Stomach (tissue), 4 donors: Measurements from ENCODE around the gene CCDC192.

Experiments
- EP300 ChIP-seq: sonication (generic); formaldehyde crosslinking; IDR thresholded peaks from one replicate; pipeline ENCODE4 v1.6.1; 2017; ENCODE audit warnings: antibody characterized with exemption
- POLR2A ChIP-seq, 4 donors: fragments of 450-650 bp; IDR thresholded peaks; one replicate each; pipeline ENCODE4 v1.6.1; 2016; ENCODE audit warnings: antibody characterized with exemption in 4 of 4, control low read depth in 2 of 4, mild to moderate bottlenecking in 1 of 4, moderate library complexity in 1 of 4
- POLR2AphosphoS5 ChIP-seq, 3 donors: sonication (generic); formaldehyde crosslinking; IDR thresholded peaks; one replicate each; pipeline ENCODE4 v1.6.1; 2016; ENCODE audit warnings: antibody characterized with exemption in 3 of 3
- TF ChIP-seq, protein P1 (sequence below), 7 experiments: fragments of 450-650 bp in 4 of 7; fragments of 200-600 bp in 3 of 7; sonication (generic) in 3 of 7; IDR thresholded peaks; one replicate each; pipeline ENCODE4 v1.5.1; 2016 to 2019; ENCODE audit warnings: antibody characterized with exemption in 7 of 7, control low read depth in 2 of 7, mild to moderate bottlenecking in 1 of 7

DNA sequence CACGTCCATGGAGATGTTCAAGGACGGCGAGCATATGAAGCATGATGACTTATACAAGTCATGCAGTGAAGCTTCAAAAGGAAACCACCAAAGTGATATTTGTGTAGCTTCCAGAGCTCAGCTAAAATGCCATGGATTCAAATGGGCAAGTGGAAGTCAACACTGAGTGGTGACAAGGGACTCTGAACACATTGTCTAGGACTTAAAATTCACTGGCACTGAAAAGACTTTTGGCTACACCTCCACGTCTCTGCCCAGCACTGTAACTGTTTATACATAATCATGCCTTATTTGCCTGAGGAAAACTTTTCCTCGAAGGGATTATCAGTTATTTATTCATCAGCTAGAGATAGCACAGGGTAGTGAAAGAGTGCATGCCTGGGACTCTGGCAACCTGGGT lies 39.1 kb upstream of the CCDC192 start:
- TF ChIP-seq, protein P1, sequence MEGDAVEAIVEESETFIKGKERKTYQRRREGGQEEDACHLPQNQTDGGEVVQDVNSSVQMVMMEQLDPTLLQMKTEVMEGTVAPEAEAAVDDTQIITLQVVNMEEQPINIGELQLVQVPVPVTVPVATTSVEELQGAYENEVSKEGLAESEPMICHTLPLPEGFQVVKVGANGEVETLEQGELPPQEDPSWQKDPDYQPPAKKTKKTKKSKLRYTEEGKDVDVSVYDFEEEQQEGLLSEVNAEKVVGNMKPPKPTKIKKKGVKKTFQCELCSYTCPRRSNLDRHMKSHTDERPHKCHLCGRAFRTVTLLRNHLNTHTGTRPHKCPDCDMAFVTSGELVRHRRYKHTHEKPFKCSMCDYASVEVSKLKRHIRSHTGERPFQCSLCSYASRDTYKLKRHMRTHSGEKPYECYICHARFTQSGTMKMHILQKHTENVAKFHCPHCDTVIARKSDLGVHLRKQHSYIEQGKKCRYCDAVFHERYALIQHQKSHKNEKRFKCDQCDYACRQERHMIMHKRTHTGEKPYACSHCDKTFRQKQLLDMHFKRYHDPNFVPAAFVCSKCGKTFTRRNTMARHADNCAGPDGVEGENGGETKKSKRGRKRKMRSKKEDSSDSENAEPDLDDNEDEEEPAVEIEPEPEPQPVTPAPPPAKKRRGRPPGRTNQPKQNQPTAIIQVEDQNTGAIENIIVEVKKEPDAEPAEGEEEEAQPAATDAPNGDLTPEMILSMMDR (IDR thresholded peaks at IDR 0.05) = no peak
- TF ChIP-seq POLR2A (IDR thresholded peaks at IDR 0.05) (no peak), POLR2AphosphoS5 (IDR thresholded peaks at IDR 0.05) (no peak), EP300 (no peak)
